ENCODE data around the gene FOXL2NB. TPM values are rescaled to one million over a fixed set of nuclear protein-coding genes. Genes with fewer than 3 reads are reported as not detected.

Gene FOXL2NB
- total RNA-seq, 2 experiments from 2014 or later = not detected

- Mint-ChIP-seq H3K27me3 (peaks cover 84% of the 10 kb centered on the region), H3K4me1 (peaks cover 20% of the 10 kb centered on the region), H3K9me3 (no peaks in the 10 kb centered on the region), H3K27ac (no peak overlapping the region), H3K4me3 (peak overlapping the region; percentile 72), H3K36me3 (no peaks in the 10 kb centered on the region)
- ATAC-seq (ENCODE audit: low read depth) (no peak), DNase-seq (no peak)
- POLR2A ChIA-PET = no interaction called here
These were observed 10.0 kb upstream of the FOXL2NB start for GRCh38 chr3:138936741-138937689.

DNA sequence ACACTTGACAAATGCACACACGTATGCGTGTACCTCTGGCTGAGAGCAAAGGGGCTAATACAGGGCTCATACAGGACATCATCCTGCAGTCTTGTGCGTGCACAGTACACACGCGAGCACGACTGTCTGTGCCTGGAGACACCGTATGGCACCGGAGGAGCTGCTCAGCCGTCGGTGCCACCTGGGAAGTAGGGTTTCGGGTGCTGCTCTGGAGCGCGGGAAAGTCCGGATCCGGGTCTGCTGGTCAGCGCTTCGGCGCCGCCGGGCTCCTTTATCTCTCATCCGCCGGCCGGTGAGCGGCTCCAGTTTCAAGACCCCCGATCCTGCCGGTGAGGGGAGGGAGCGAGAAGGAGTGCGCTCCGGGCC is 9.3 kb upstream of the FOXL2NB start:
- H3K9me3 Mint-ChIP-seq = no peaks in the 10 kb centered on the region
- no peaks in the 10 kb centered on the region for H3K36me3 Mint-ChIP-seq
- H3K4me1 Mint-ChIP-seq = peaks cover 20% of the 10 kb centered on the region
- H3K27ac Mint-ChIP-seq = no peak overlapping the region
- no peak for ATAC-seq (ENCODE audit: low read depth)
- POLR2A ChIA-PET = no interaction called here
- peak; percentile 39 for DNase-seq
- peaks cover 91% of the 10 kb centered on the region for H3K27me3 Mint-ChIP-seq
- no peak overlapping the region for H3K4me3 Mint-ChIP-seq

GRCh38 chr3:138938056-138938876 is 8.8 kb upstream of the FOXL2NB start:
- Mint-ChIP-seq H3K27ac (no peak overlapping the region), H3K9me3 (no peaks in the 10 kb centered on the region), H3K27me3 (peaks cover 96% of the 10 kb centered on the region), H3K36me3 (no peaks in the 10 kb centered on the region), H3K4me3 (peak overlapping the region; percentile 25), H3K4me1 (peaks cover 20% of the 10 kb centered on the region)
- ATAC-seq (ENCODE audit: low read depth) (no peak), DNase-seq (peak; percentile 49)
- POLR2A ChIA-PET = no interaction called here

- POLR2A ChIA-PET = no interaction called here
- H3K9me3 Mint-ChIP-seq = no peaks in the 10 kb centered on the region
- ATAC-seq (ENCODE audit: low read depth) (no peak), DNase-seq (no peak)
- peaks cover 99% of the 10 kb centered on the region for H3K27me3 Mint-ChIP-seq
- H3K4me3 Mint-ChIP-seq = no peak overlapping the region
- H3K36me3 Mint-ChIP-seq = no peaks in the 10 kb centered on the region
- peaks cover 25% of the 10 kb centered on the region for H3K4me1 Mint-ChIP-seq
- no peak overlapping the region for H3K27ac Mint-ChIP-seq
These were observed 8.0 kb upstream of the FOXL2NB start for GRCh38 chr3:138938877-138939560.

DNA sequence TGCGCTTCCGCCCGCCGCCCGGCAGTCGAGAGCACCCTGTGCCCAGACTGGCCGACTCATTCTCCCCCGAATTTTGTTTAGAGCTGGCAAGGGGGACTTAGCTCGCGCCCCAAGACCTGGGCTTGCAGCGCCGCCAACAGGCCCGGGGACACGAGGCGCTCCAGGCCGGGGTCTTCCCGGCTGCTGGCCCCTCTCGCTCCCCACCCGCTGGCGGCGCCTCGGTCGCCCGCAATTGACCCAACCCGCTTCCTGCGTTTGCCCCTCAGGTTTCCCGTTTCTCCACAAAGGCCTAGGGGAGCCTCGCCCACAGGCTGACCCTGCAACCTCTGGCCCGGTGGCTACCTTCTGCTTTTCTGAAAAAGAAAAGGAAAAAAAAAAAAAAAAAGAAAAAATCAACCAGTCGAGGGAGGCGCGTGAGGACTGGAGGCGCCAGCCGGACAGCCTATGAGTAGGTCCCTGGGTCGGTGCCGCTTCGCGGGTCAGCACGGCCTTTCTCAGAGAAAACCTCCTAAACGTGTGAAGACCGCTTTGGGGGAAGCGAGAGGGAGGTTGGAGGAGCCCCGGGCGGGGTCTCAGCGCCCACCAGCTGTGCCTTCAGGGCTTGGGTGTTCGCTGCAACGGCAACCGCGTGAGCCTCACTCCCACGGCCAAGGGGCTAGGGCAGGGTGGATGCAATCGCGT is 7.3 kb upstream of the FOXL2NB start:
- Mint-ChIP-seq H3K9me3 (no peaks in the 10 kb centered on the region), H3K36me3 (no peaks in the 10 kb centered on the region), H3K4me3 (no peak overlapping the region), H3K27ac (no peak overlapping the region), H3K4me1 (peaks cover 28% of the 10 kb centered on the region), H3K27me3 (peaks cover 99% of the 10 kb centered on the region)
- no peak for ATAC-seq (ENCODE audit: low read depth)
- POLR2A ChIA-PET = no interaction called here
- peak; percentile 37 for DNase-seq

GRCh38 chr3:138940446-138940845 is 6.6 kb upstream of the FOXL2NB start:
- H3K36me3 Mint-ChIP-seq = peaks cover 3% of the 10 kb centered on the region
- no peaks in the 10 kb centered on the region for H3K9me3 Mint-ChIP-seq
- POLR2A ChIA-PET = no interaction called here
- H3K27ac Mint-ChIP-seq = no peak overlapping the region
- peaks cover 32% of the 10 kb centered on the region for H3K4me1 Mint-ChIP-seq
- DNase-seq (no peak), ATAC-seq (ENCODE audit: low read depth) (no peak)
- H3K27me3 Mint-ChIP-seq = peaks cover 100% of the 10 kb centered on the region
- no peak overlapping the region for H3K4me3 Mint-ChIP-seq

- Mint-ChIP-seq H3K4me1 (peaks cover 30% of the 10 kb centered on the region), H3K36me3 (peaks cover 3% of the 10 kb centered on the region), H3K27me3 (peaks cover 91% of the 10 kb centered on the region), H3K27ac (no peak overlapping the region), H3K4me3 (no peak overlapping the region), H3K9me3 (no peaks in the 10 kb centered on the region)
- DNase-seq (peak; percentile 56), ATAC-seq (ENCODE audit: low read depth) (no peak)
- POLR2A ChIA-PET = no interaction called here
These were observed 5.6 kb upstream of the FOXL2NB start for GRCh38 chr3:138941259-138941885.

- no peak for ATAC-seq (ENCODE audit: low read depth)
- Mint-ChIP-seq H3K36me3 (peaks cover 3% of the 10 kb centered on the region), H3K4me1 (peaks cover 28% of the 10 kb centered on the region), H3K27me3 (peaks cover 89% of the 10 kb centered on the region), H3K9me3 (no peaks in the 10 kb centered on the region), H3K4me3 (no peak overlapping the region), H3K27ac (no peak overlapping the region)
- POLR2A ChIA-PET = no interaction called here
- DNase-seq = no peak
These were observed 4.7 kb upstream of the FOXL2NB start for GRCh38 chr3:138942271-138942670.

DNA sequence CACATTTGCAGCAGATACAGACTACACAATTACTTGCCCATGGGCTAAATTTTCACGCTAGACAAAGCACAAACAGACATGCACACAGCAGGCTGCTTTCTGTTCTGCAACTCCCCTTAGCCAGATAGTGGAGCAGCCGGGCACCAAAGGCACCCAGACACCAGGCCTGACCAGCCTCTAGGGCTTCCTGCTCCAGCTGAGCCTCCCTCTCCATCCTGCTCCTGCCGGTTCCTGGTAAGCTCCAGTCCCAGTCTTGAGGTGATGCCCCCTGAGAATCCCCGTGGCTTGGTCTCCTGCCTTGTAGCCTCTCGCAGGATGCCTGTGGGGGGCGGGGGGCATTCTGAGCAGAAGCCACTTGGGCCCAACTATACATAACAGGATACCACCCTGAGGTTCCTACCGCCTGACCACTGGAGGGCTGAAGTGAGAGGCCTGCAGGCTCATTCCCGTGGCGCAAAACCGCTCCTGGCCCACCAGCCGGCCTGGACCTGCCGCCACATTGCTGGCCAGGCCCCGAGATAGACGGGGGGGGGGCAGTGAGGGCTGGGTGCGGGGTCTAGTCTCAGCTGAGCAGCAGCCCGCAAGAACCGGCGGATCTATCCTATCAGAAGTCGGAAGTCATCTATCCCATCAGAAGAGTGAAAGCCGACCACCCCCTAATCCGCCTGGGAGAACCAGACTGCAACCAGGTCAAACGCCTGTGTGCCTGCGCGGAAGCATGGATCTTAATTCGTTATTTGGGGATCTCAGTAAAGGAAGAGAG is 4.0 kb upstream of the FOXL2NB start:
- Mint-ChIP-seq H3K27ac (peak overlapping the region; percentile 54), H3K9me3 (no peaks in the 10 kb centered on the region), H3K4me3 (no peak overlapping the region), H3K27me3 (peaks cover 89% of the 10 kb centered on the region), H3K4me1 (peaks cover 24% of the 10 kb centered on the region), H3K36me3 (peaks cover 3% of the 10 kb centered on the region)
- POLR2A ChIA-PET = no interaction called here
- ATAC-seq (ENCODE audit: low read depth) (no peak), DNase-seq (no peak)

DNA sequence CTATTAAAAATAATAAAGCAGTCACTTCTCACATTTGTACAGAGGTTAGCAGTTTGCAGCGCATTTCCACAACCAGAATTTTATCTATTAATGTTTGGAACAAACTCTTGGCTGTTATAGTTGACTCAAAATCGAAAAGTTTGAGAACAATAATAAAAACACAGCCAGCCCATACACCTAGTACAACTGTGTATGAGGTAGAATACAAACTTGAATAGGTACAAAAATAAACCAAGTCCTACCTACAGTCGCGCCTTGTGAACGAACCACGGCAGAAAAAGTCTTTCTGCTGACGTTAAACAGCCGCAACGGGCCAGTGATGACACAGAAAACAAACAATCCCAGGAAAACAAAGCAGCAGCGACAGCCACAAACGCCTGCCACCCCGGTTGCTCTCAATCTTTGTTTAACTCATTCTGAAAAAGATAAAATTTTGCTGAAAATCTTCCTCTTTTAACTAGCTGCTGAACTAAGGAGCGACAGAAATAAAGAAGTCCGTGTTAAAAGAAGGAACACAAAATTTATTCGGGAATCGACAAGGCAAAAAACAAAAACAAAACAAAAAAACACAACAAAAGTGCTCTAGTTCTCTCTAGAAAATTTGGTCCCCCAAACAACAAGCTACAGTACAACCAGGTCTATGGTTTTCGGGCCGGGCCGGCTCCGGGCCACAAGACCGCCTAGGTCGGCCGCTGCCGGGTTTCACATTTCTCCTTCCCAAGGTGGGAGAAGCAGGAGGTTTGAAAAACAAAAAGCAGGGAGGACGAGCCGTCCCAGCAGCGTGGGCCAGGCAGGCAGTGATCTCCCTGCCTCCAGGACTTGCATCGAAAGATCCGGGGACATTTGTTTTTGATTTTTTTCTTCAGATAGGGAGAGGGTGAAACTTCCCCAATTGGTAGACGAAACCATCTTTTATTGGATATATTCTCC is 3.0 kb upstream of the FOXL2NB start:
- POLR2A ChIA-PET = no interaction called here
- H3K36me3 Mint-ChIP-seq = peaks cover 3% of the 10 kb centered on the region
- H3K9me3 Mint-ChIP-seq = no peaks in the 10 kb centered on the region
- H3K4me3 Mint-ChIP-seq = peak overlapping the region; percentile 86
- H3K4me1 Mint-ChIP-seq = peaks cover 18% of the 10 kb centered on the region
- H3K27ac Mint-ChIP-seq = peak overlapping the region; percentile 16
- peaks cover 89% of the 10 kb centered on the region for H3K27me3 Mint-ChIP-seq
- DNase-seq (no peak), ATAC-seq (ENCODE audit: low read depth) (no peak)

DNA sequence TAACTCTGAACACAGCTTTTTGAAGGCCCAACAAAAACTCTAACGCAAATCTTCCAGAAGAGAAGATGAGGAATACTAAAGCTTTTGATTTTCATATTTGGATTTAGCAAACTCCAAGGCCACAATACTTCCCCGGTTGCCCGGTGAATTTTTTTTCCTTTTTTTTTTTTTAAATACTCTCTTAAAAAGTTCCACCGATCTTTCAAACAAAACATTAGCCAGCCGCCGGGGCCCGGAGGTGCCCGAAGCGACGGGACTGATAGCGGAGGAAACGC is 2.4 kb upstream of the FOXL2NB start:
- POLR2A ChIA-PET = no interaction called here
- DNase-seq (no peak), ATAC-seq (ENCODE audit: low read depth) (no peak)
- Mint-ChIP-seq H3K4me1 (peaks cover 18% of the 10 kb centered on the region), H3K27me3 (peaks cover 89% of the 10 kb centered on the region), H3K4me3 (peak overlapping the region; percentile 86), H3K9me3 (no peaks in the 10 kb centered on the region), H3K36me3 (peaks cover 3% of the 10 kb centered on the region), H3K27ac (no peak overlapping the region)

Data from activated naive CD8-positive, alpha-beta T cell treated with anti-CD3 and anti-CD28 coated beads, Interleukin-2, amount 10 ng/mL, durations not matched to agents 7 days and 5 days (primary cell).